ENCODE data around the gene KIAA1217. TPM values are rescaled to one million over a fixed set of nuclear protein-coding genes. Genes with fewer than 3 reads are reported as not detected.

The KIAA1217 gene
- total and polyA plus RNA-seq, 2 of the 8 experiments (the other 6 are each of a cell fraction or from before 2014, with no cell fraction given), result 4.5 to 15.6 TPM

- Histone ChIP-seq H3K9ac (replicated peaks in 1 of 4; ENCODE audit: extremely low read depth in 1 of 4, low read depth in 3 of 4, low read length in 3 of 4) (no peak overlapping the region), H3K14ac (ENCODE audit: insufficient read length) (no peak overlapping the region), H3K18ac (ENCODE audit: extremely low read depth, low read length) (no peak overlapping the region), H3K4me3 (ENCODE audit: extremely low read depth in 1 of 4, insufficient read depth in 2 of 4, low read depth in 3 of 4, low read length in 4 of 4) (no peak overlapping the region), H2BK15ac (ENCODE audit: low read length) (no peak overlapping the region), H3K4me2 (ENCODE audit: insufficient read depth in 1 of 2, low read depth in 2 of 2, low read length in 2 of 2) (no peak overlapping the region), H2AFZ (ENCODE audit: low read length) (no peak overlapping the region), H3K9me3 (ENCODE audit: insufficient read depth in 2 of 2, low read depth in 1 of 2, low read length in 1 of 2) (no peaks in the 10 kb centered on the region), H2BK12ac (ENCODE audit: low read depth, low read length) (no peak overlapping the region), H3K4ac (replicated peaks; ENCODE audit: insufficient read length, low read depth, low read length) (no peak overlapping the region), H4K5ac (ENCODE audit: insufficient read length, low read depth, low read length) (no peak overlapping the region), H3K23me2 (ENCODE audit: low read depth, low read length) (no peaks in the 10 kb centered on the region), H3K27ac (ENCODE audit: low read depth, low read length) (no peak overlapping the region), H4K91ac (replicated peaks; ENCODE audit: insufficient read length, low read length) (no peak overlapping the region), H3K79me1 (ENCODE audit: low read depth, low read length) (no peaks in the 10 kb centered on the region), H3K4me1 (replicated peaks in 1 of 4; ENCODE audit: control insufficient read depth in 3 of 4, insufficient read depth in 4 of 4, low read length in 3 of 4) (no peaks in the 10 kb centered on the region), H3K36me3 (ENCODE audit: control insufficient read depth in 2 of 4, insufficient read depth in 4 of 4, low read length in 3 of 4) (peaks cover 2 to 27% (median 8%) of the 10 kb centered on the region in 4 experiments; a peak in 6 of 8 replicates), H2BK20ac (ENCODE audit: low read length) (no peak overlapping the region), H3K56ac (replicated peaks; ENCODE audit: insufficient read length, low read depth, low read length) (no peak overlapping the region), H4K20me1 (replicated peaks in 1 of 2; ENCODE audit: control insufficient read depth in 1 of 2, insufficient read depth in 2 of 2, low read length in 2 of 2) (peaks cover 0 to 2% of the 10 kb centered on the region in 2 experiments), H2BK120ac (replicated peaks; ENCODE audit: low read depth, low read length) (no peak overlapping the region), H3K79me2 (ENCODE audit: control insufficient read depth in 1 of 2, insufficient read depth in 2 of 2, low read length in 2 of 2) (no peaks in the 10 kb centered on the region), H2BK5ac (ENCODE audit: low read depth, low read length) (no peak overlapping the region), H3K27me3 (replicated peaks in 1 of 4; ENCODE audit: control insufficient read depth in 3 of 4, extremely low read depth in 1 of 4, insufficient read depth in 3 of 4, low read length in 3 of 4) (no peaks in the 10 kb centered on the region), H4K8ac (ENCODE audit: extremely low read depth, insufficient read depth, low read length) (no peak overlapping the region), H2AK5ac (ENCODE audit: low read depth, low read length) (no peak overlapping the region), H3K23ac (ENCODE audit: insufficient read length) (no peak overlapping the region)
- ChIA-PET CTCF (ENCODE audit: partially characterized antibody) (interaction anchor here (1.6 kb wide), 1 partner anchor 18 kb away, joined by 4 read pairs; no protein-coding TSS in a partner anchor), POLR2A (ENCODE audit: partially characterized antibody) (no interaction called here)
- no peak for FAIRE-seq
- WGBS, 2 experiments (ENCODE audit: extremely low coverage in 1 of 2, insufficient coverage in 1 of 2, insufficient read length in 1 of 2, insufficient replicate concordance in 2 of 2, low coverage in 1 of 2, low lambda C conversion rate in 2 of 2, missing lambda C conversion rate in 1 of 2), result 84% methylated on average over 11 of the region's 11 CpGs; no CpG with 5 or more reads in 1 of the 2 experiments
- no peak for DNase-seq (ENCODE audit: low read depth in 1 of 2, low spot score in 2 of 2)
- TF ChIP-seq KDM4A (IDR thresholded peaks at IDR 0.05; ENCODE audit: low read depth, low read length, severe bottlenecking), result no peak
- no peak for TF ChIP-seq SP1 (IDR thresholded peaks at IDR 0.05; ENCODE audit: low read depth, low read length)
- no peak for TF ChIP-seq POLR2A (IDR thresholded peaks at IDR 0.05; ENCODE audit: control extremely low read depth in 1 of 2, low read depth in 2 of 2, low read length in 2 of 2)
- TF ChIP-seq MAX (IDR thresholded peaks at IDR 0.05), result no peak
- TF ChIP-seq RFX5 (IDR thresholded peaks at IDR 0.05; ENCODE audit: borderline replicate concordance, low read depth, low read length), result no peak
- no peak for TF ChIP-seq HDAC2 (IDR thresholded peaks at IDR 0.05; ENCODE audit: borderline replicate concordance in 1 of 2, low read depth in 2 of 2, low read length in 2 of 2)
- TF ChIP-seq SIRT6 (IDR thresholded peaks at IDR 0.05; ENCODE audit: low read length), result no peak
- no peak for TF ChIP-seq BCL11A (IDR thresholded peaks at IDR 0.05; ENCODE audit: low read depth in 2 of 2, low read length in 2 of 2)
- no peak for TF ChIP-seq ASH2L (IDR thresholded peaks at IDR 0.05; ENCODE audit: low read length)
These were observed 327.7 kb downstream of the KIAA1217 start for GRCh38 chr10:24536636-24537035.

Data from H1 (cell line).